GM21717 (cell line): ENCODE measurements around the gene LINC00305.

Source experiments
- ATAC-seq: cut with Tn5 transposase; IDR thresholded peaks from one replicate; pipeline ENCODE4 v1.9.1; 2021; ENCODE audit warnings: mild to moderate bottlenecking, moderate library complexity; ENCODE audit not compliant: unreplicated experiment

Gene LINC00305

GRCh38 chr18:64148988-64149387, at the start of gene LINC00305:
Gene LINC00305 (minus strand): TSS chr18:64149088.
- ATAC-seq: no peak

- ATAC-seq: no peak
Observed at GRCh38 chr18:64191069-64191468, 42.2 kb upstream of the LINC00305 start.

- no peak for ATAC-seq
Observed at GRCh38 chr18:64185987-64186386, 37.1 kb upstream of the LINC00305 start.

GRCh38 chr18:64183665-64184064, 34.8 kb upstream of the LINC00305 start:
- no peak for ATAC-seq

GRCh38 chr18:64180617-64181016, 31.7 kb upstream of the LINC00305 start:
- ATAC-seq: no peak

- no peak for ATAC-seq
Observed at GRCh38 chr18:64180171-64180570, 31.3 kb upstream of the LINC00305 start.

GRCh38 chr18:64179556-64180080, 30.7 kb upstream of the LINC00305 start:
- ATAC-seq: no peak

GRCh38 chr18:64178860-64179259, 30.0 kb upstream of the LINC00305 start:
- no peak for ATAC-seq

- ATAC-seq: no peak
Observed at GRCh38 chr18:64175432-64175831, 26.5 kb upstream of the LINC00305 start.

- no peak for ATAC-seq
Observed at GRCh38 chr18:64171576-64171975, 22.7 kb upstream of the LINC00305 start.

GRCh38 chr18:64167408-64167925, 18.6 kb upstream of the LINC00305 start:
- ATAC-seq: no peak

- ATAC-seq: no peak
Observed at GRCh38 chr18:64165906-64166305, 17.0 kb upstream of the LINC00305 start.

GRCh38 chr18:64164883-64165282, 16.0 kb upstream of the LINC00305 start:
- no peak for ATAC-seq

GRCh38 chr18:64149916-64150438, 1.1 kb upstream of the LINC00305 start:
- ATAC-seq: no peak

- ATAC-seq: no peak
Observed at GRCh38 chr18:64142904-64143303, 6.0 kb downstream of the LINC00305 start.

- ATAC-seq: no peak
Observed at GRCh38 chr18:64137914-64138313, 11.0 kb downstream of the LINC00305 start.

- ATAC-seq: no peak
Observed at GRCh38 chr18:64134044-64134747, 14.7 kb downstream of the LINC00305 start.

GRCh38 chr18:64132871-64133270, 16.0 kb downstream of the LINC00305 start:
- no peak for ATAC-seq

- no peak for ATAC-seq
Observed at GRCh38 chr18:64131314-64131713, 17.6 kb downstream of the LINC00305 start.

- ATAC-seq: no peak
Observed at GRCh38 chr18:64127172-64127571, 21.7 kb downstream of the LINC00305 start.

GRCh38 chr18:64119916-64120315, 29.0 kb downstream of the LINC00305 start:
- ATAC-seq: no peak

- no peak for ATAC-seq
Observed at GRCh38 chr18:64118406-64118805, 30.5 kb downstream of the LINC00305 start.
